NCI-H2081 treated with DMSO at 0.1 percent for 48 hours (cell line): ENCODE data around the gene CNOT6.
"Not testable (repeated sequence)": the region's sequence is repeated elsewhere in the genome, so short reads cannot be mapped to it uniquely, and the experiment has no call there.

Source experiments
- DNase-seq: peaks from one replicate; lab custom pipeline; 2025; lab: John Stamatoyannopoulos, UW

Gene CNOT6

DNA sequence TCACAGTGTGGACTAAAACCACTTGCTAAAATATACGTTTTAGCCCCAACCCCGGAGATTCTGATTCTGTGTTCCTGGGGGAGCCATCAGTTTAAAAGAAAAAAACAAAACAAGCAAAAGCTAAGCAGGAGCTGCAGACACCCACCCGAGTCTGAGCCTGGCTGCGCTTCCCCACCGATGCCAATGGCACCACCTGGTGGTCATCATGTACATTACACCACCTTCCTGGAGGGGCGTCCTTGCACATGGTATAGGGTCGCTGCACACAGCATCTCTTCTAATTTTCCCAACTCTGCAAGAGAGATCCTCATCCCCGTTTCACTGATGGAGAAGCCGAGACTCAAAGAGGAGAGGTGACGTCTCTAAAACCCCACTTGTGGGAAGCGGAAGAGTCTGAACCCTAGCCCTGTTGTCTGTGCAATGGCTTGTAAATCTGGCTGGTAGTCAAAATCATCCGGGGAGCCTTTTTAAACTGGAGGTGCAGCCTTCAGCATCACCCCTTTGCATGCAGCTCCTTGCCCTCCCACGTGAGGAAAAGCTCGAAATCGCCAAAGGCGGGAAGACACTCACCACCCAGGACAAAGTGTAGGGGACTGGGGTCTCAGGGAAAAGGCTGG is 23.1 kb upstream of the CNOT6 start:
- DNase-seq = no peak

DNA sequence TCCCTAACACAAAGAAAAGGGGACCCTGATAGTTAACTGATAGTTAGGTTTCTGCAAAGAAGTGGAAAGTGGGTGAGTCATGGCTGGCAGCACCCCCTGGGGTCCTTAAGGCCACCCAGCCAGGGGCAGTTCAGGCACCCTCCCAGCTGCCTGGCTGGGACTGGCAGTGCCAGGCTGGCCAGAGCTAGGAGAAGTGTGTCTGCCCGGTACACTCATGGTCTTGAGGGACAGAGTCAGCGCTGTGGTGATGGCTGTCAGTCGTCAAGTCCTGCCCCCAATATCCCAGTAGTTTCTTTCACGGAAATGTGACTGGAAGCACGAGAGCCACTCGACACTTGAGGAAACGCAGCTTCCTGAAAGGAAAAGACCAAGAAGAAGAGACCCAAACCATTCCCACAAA is 22.3 kb upstream of the CNOT6 start:
- DNase-seq = no peak

DNA sequence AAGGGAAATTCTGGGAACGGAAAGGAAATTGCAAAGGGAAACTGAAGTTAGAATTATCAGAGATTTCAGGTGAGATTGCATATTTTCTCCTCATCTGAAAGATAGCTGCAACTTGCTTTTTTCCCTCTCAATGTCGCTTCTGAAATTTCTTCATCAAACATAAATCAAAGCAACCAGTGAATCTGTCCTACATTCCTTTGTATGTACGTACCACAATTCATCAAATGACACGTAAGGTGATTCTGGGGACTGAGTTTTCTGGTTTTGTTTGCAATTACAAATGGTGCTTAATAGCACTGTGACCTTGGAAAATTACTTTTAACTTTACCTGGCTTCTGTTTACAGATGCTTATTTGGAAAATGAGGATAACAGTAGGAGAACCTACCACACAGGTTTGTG is 21.9 kb upstream of the CNOT6 start:
- DNase-seq = no peak

DNA sequence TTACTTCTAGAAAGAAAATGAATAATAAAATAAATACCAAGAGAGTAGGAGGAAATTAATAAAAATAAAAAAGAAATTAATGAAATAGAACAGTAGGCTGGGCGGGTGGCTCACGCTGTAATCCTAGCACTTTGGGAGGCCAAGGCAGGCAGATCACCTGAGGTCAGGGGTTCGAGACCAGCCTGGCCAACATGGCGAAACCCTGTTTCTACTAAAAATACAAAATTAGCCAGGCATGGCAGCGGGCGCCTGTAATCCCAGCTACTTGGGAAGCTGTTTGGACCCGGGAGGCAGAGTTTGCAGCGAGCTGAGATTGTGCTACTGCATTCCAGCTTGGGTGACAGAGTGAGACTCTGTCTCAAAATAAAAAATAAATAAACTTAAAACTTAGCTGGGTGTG is 20.8 kb upstream of the CNOT6 start:
- not testable (repeated sequence) for DNase-seq

DNA sequence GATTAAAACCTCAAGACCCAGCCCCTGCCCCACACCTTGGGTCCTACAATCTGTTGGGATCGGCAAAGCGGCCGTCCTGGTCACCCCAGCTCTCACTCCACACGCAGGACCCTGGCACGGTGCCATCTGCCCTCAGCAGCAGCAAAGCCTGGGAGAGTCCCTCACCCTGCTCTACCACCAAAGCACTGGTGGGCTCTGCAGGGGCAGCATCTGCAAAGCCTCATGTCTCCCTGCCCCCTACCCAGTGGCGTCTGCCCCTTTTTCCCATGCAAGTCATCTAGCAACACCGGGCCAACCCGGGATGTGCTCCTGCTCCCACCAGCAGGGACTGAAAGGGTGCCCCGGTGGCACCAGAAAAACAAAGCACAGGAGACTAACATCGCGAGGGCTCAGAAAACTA is 19.6 kb upstream of the CNOT6 start:
- no peak for DNase-seq

DNA sequence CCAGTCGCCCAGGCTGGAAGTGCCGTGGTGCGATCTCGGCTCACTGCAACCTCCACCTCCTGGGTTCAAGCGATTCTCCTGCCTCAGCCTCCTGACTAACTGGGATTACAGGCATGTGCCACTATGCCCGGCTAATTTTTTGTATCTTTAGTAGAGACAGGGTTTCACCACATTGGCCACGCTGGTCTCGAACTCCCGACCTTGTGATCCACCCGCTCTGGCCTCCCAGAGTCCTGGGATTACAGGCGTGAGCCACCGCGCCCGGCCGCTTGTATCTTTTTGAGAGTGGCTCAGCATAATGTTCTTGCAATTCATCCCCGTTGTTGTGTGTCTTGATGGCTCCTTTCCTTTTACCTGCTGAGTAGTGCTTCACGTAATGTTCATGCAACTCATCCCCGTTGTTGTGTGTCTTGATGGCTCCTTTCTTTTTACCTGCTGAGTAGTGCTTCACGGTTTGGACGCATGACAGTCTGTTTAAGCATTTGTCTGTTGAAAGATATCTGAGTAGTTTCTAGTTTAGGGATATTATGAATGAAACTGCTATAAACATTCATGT is 18.1 kb upstream of the CNOT6 start:
- DNase-seq = not testable (repeated sequence)

DNA sequence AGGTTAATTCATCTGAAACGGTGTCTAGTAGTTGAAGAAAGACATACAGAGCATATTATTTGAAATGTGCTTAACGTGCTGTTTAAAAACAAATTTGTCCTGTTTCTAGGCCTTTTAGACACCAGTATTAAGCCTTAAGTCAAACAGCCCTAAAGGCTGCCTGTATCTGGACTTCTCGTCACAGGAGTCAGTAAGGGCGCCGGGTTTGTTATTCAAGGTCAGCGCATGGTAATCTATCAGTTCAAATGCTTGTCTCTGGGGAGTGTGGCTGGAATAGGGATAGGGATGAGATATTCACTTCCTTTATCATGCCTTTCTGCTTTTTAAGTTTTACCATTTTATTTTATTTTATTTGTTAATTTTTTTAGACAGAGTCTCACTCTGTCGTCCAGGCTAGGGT is 9.4 kb upstream of the CNOT6 start:
- DNase-seq = no peak

DNA sequence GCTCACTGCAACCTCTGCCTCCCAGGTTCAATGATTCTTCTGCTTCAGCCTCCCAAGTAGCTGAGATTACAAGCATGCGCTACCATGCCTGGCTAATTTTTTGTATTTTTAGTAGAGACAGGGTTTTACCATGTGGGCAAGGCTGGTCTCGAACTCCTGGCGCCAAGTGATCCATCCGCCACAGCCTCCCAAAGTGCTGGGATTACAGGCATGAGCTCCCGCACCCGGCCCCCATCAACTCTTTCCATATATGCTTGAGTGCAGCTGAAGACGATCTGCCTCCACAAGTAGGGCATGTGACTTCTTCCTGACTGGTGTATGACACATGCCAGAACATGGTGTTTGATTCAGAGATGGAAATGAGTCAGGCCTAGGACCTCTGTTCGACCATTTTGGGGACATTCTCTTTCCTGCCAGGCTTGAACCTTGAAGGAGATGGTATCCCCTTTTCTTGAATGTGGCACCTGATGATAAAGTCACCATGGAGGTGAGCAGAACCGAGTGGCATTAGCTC is 7.5 kb upstream of the CNOT6 start:
- no peak for DNase-seq

DNA sequence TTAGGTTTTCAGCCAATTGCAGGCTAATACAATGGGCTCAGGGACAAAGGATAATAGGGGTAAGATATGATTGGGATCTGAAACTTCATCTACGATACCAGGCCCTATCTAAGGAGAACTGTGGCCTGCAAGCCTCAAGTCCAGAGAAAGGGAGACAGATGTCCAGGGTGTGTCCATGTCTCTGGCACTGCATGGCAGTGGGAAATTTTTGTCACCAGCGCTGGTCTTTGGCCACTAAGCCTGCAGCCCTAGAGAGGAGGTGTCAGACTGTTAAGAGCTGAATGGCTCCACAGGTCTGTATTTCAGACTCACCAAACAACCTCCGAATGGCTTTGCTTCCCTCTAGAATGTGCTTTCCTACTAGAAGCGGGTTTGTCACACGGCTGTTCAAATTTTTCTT is 6.6 kb upstream of the CNOT6 start:
- no peak for DNase-seq

DNA sequence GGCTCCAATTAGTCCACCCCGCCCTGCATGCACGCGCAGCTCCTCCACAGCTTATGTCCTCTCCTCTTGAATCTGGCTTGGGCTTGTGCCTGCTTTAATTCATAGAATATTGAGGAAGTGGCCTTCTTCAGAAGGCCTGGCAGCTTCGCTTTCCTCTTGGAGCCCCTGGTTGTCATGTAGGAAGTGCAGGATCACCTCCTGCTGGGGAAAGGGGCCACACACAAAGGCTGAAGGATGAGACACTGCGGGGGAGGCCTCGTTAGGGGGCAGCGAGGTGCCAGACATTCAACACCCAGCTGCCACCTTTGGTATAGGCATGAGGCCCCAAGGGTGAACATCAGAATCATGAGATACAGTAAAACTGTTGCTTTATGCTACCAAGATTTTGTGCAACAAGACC is 2.7 kb upstream of the CNOT6 start:
- no peak for DNase-seq

DNA sequence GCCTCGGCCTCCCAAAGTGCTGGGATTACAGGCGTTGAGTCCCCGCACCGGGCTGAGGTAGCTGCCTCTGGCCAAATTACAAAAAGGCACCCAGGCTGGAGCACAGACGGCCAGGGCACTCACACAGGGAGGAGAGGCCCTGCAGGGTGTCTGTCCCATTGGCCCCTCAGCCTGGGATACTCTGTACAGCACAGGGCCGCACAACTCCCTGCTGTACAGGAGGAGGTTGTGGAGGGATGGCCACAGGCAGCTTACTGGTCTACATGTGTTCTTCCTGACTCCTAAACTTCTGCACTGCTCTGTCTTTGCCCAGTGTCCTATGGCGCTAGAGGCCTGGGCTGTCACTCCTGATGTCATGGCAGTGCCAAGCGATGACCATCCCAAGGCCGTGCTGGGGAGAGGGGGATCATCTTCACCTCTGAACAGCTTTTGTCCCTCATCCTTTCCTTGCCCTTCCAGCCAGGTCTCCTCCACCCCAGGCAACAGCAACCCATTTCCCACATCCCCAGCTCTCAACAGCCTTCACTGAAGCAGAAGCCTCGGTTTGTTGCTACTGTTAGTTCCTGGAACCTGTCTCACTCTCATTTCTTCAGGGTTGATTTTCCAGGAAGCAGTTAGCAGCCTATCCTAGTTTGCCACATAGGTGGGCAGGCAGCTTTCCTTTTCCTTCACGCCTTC is 1.8 kb upstream of the CNOT6 start:
- no peak for DNase-seq

DNA sequence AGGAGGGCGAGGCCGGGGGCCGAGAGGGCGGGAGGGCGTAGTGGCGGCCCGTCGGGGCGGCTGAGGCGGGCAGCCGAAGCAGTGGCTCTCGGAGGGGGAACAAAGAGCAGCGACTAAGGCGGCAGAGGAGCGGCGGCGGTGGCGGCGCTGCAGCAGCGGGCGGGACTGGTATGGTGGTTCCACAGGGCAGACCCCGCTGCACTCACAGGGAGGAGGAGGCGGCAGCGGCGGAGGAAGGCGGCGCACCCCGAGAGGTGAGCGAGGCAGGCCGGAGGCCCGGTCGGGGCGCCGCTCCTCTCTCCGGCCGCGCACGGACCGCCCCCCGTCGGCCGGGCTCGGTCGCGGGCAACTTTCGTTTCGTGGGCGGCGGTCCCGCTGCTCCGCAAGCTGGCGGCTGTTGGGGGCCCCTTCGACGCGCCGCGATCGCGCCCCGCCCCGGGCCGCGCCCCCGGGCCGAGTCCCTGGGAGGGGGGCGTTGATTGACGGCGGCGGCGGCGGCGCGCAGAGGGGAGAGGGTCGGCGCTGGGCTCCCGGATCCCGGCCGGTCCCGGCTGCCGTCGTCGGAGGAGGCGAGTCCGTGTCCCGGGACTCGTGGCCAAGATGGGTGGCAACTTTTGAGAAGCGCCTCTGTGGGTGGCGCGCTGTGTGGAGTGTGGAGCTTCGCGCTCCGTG is 467 bp downstream of the CNOT6 start:
- DNase-seq = no peak

DNA sequence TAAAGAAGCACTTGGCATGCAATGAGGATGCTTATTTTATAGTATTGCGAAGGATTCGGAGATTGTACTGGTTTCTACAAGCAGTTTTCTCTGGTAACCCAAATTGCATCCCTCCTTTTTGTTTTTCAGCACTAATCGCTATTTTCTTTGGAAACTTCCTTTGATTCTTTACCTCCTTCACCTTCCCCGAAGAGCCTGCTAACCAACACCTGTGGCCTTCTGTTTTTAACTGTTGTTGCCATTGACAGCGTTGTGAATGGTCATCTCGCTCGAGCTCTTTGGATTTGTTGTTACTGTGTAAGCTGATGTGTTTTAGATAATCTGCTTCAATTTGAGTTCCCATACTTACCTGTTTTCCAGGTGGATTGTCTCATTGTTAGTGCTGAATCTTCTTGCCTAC is 1.1 kb downstream of the CNOT6 start:
- no peak for DNase-seq

DNA sequence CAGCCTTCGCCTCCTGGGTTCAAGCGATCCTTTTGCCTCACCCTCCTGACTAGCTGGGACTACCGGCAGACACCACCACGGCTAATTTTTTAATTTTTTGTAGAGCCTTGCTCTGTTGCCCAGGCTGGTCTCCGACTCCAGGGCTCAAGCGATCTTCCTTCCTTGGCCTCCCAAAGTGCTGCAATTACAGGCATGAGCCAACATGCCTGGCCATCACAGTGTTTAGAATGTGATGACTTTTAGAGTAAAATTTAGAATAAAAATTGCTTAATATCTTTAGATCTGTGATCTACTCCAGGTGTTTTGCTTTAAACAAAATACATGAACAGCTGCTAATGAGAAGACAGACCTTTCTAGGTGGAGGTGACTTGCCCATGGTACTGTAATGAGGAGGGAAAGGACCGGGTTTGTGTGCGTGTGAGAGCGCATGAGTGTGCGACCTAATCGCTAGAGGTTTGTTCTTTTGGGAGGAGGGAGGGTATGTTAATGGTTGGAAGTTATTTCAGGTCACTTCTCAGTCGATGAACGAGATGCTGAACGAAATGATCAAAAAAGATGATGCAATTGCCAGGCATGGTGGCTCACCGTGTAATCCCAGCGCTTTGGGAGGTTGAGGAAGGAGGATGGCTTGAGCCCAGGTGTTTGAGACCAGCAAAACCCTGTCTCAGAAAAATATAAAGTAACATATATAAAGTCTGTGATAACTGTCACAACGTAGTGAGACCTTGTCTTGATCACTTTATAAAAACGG is 2.0 kb downstream of the CNOT6 start:
- DNase-seq = no peak

DNA sequence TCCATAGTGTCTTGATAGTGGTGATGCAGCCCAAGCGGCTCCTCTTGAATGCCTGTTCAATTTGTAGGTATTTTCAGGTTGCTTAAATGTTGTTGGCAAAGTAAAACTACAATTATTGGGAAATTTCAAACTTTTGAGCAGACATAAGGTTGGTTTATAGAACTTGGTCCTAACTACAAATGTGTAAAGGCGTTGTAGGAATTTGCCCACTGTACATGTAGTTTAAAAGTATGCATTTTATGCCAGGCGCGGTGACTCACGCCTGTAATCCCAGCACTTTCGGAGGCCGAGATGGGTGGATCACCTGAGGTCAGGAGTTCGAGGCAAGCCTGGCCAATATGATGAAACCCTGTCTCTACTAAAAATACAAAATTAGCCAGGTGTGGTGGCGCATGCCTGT is 2.6 kb downstream of the CNOT6 start:
- DNase-seq = not testable (repeated sequence)

DNA sequence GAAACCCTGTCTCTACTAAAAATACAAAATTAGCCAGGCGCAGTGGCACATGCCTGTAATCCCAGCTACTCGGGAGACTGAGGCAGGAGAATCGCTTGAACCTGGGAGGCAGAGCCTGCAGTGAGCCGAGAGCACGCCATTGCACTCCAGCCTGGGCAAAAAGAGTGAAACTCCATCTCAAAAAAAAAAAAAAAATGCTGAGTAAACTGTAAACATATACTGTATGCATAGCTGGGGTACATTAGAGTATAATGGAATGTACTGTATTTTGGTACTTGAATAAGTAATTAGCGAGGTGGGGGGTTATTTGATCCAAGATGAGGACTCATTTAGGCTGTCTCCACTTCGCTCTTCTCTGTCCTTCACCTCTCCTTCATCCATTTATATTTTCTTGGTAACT is 3.7 kb downstream of the CNOT6 start:
- not testable (repeated sequence) for DNase-seq

DNA sequence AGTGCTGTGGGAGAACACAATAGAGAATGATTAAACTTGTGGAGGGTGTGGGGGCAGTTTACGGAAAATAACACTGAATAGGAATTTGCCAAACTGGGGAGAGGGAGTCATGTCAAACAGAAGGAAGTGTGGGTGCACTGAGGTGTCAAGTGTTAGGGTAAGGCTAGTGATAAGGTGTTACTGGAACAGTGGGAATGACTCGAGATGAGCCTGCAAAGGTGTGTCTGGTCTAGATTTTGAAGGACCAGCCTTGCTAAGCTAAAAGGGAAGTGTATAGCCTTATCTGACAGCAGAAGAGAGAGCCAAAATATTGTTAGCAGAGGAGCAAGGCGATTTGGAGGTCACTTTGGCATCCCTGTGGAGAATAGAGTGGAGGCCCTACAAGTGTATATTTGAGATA is 4.2 kb downstream of the CNOT6 start:
- no peak for DNase-seq

DNA sequence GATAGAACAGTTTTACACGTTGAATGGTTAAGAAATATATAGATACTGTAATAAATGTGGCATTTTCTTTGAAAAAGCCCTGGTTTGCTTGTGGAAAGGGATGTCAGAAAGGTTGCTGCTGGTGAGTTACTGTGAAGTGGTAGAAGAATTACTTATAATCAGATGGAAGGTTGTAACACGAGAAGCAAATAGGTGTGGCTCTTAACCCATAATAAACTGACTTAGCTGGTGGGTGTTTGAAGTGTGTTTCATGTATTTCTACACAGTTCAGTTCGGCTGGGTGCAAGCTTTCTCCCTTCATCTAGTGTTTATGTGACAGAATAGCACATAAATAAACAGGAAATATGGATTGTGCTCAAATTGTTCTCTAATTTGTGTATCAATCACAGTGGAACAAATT is 5.5 kb downstream of the CNOT6 start:
- no peak for DNase-seq

DNA sequence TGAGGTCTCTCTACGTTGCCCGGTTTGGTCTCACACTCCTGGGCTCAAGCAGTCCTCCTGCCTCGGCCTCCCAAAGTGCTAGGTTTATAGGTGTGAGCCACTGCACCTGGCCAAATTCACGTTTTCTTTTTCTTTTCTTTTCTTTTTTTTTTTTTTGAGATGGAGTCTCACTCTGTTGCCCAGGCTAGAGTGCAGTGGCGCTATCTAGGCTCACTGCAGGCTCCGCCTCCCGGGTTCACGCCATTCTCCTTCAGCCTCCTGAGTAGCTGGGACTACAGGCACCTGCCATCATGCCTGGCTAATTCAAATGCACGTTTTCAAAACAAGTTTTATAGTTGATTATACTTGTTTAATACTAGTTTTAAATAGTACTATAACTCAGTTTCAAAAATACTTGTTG is 6.1 kb downstream of the CNOT6 start:
- DNase-seq = not testable (repeated sequence)

DNA sequence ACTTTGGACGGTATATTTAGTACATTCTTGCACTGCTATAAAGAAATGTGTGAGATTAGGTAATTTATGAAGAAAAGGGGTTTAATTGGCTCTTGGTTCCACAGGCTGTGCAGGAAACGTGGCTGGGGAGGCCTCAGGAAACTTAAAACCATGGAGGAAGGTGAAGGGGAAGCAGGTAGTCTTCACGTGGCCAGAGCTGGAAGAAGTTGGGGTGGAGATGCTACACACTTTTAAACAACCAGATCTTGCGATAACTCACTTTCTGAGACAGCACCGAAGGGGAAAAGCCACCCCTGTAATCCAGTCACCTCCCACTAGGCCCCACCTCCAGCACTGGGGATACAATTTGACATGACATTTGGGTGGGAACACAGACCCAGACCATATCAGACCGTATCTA is 13.5 kb downstream of the CNOT6 start:
- DNase-seq = no peak

DNA sequence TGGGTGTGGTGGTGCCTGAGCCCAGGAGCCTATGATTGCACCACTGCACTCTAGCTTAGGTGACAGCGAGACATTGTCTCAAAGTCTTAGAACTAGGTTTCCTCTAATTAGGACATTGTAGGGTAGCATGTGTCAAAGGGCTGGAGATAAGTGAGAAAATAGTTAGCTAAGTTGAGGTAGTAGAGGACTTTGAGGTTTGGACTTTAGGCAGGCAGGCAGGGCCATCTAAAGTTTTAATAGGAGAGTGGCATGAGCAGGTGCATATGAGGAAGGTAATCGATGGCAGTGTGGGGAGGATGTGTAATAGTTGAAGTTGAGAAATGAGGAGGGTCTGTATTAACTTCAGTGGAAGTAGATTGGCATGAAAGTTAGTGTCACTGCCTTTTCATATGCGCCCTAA is 21.1 kb downstream of the CNOT6 start:
- DNase-seq = no peak

DNA sequence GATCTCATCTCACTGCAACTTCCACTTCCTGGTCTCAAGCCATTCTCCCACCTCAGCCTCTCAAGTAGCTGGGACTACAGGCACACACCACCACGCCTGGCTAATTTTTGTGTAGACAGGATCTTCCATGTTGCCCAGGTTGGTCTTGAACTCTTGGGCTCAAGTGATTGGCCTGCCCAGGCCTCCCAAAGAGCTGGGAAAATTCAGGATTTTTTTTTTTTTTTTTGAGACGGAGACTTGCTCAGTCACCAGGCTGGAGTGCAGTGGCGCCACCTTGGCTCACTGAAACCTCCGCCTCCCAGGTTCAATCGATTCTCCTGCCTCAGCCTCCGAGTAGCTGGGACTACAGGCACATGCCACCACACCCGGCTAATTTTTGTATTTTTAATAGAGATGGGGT is 21.8 kb downstream of the CNOT6 start:
- not testable (repeated sequence) for DNase-seq
